Hematopoietic multipotent progenitor cell (in vitro differentiated cells): ENCODE data around the gene CALML5. TPM values are rescaled to one million over a fixed set of nuclear protein-coding genes. Genes with fewer than 3 reads are reported as not detected.

Experiments used
- DNase-seq, 3 donors: peaks; one replicate each; pipeline ENCODE4 v3.0.0-alpha.2; 2011 to 2015; ENCODE audit warnings: low read depth in 2 of 3, low spot score in 2 of 3
- total RNA-seq: library from RNA; depleted of rRNA; stranded (reverse); fragments of >200 nt; gene quantifications from one replicate; pipeline ENCODE4 v1.2.3, GENCODE V29; 2012

Gene CALML5
- total RNA-seq, 1 donor = not detected

DNA sequence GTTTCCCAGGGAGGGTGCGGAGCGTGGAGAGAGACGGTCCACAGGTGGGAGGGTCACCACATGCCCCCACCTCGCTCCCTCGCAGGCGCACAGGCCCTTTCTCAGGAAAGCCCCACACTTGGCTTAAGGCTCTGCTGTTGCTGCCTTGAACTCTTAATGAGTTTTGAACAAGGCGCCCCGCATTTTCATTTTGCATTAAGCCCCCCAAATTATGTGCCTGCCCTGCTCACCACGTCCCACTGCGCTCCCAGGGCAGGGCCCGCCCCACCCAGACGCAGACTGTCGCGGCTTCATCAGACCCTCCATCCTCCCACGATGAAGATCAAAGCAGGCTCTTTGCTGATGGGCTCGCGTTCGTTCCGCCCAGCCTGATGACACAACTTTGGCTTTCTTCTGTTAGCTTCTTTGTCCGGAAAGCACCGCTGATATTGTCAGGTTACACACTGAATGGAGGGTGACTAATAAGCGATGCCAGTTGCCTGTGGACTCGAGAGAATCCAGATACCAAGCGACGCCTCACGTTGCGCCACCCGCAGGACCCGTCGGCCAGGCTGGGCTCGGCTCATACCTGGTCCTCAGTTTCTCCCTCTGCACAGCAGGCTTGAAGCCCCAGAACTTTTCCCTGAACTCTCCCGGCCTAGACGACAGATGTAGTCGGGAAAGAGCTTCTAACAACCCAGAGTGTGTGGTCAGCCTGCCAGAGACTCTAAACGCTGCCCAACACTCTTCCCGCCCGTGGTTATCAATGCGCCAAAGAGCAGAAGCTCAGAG, 34.9 kb upstream of the CALML5 start:
- no peak for DNase-seq

- no peak for DNase-seq
These were observed 33.8 kb upstream of the CALML5 start for GRCh38 chr10:5533098-5533731.

DNA sequence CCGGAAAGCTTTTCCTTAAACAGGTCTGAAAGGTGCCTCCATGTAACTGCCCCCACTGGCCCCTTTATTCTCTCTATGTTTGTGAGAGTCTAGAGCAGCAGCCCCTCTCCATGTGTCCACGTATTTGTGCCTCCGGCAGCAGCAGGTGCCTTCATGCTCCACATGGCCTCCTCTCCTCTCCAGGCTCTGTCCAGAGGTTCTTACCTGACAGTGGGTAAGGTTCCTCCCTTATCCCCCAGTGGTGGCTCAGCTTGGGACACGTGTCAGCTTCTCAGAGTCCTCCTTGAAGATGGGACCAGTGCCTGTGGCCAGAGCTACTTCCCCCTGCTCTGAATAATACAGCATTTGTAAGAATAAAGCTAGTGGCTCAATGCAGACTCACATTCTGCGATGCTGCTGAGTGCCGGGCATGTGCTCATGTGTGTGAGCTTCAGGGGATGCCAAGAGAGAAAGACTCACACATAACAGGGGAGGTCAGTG, 33.3 kb upstream of the CALML5 start:
- no peak for DNase-seq

GRCh38 chr10:5532307-5532605, 32.9 kb upstream of the CALML5 start:
- DNase-seq = no peak

DNA sequence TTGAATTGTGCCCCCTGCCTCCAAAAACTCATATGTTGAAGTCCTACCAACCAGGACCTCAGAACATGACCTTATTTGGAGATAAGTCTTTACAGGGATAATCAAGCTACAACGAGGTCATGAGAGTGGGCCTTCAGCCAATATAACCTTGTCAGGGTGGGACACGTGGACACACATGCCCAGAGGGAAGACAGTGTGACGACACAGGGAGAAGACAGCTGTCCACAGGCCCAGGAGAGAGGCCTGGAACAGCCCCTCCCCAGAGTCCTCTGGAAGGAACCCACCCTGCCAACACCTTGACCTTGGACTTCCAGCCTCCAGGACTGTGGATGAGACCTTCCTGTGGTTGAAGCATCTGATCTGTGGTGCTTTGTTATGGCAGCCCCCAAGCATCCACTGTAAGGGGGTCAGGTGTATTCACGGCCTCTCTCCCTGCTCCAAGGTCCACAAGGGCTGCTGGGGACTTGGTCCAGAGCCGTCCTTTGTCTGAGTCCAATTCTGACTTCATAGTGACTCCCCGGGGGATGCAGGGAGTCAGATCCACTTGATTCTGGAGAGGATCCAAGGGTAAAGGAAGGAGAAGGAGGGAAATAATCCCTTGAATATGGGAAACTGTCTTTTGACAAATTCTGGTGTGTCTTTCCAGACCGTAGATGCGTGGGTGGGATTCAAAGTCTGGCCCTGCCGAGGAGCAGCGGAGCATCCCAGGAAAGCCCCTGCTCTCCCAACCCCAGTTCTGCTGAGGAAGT, 32.4 kb upstream of the CALML5 start:
- no peak for DNase-seq

DNA sequence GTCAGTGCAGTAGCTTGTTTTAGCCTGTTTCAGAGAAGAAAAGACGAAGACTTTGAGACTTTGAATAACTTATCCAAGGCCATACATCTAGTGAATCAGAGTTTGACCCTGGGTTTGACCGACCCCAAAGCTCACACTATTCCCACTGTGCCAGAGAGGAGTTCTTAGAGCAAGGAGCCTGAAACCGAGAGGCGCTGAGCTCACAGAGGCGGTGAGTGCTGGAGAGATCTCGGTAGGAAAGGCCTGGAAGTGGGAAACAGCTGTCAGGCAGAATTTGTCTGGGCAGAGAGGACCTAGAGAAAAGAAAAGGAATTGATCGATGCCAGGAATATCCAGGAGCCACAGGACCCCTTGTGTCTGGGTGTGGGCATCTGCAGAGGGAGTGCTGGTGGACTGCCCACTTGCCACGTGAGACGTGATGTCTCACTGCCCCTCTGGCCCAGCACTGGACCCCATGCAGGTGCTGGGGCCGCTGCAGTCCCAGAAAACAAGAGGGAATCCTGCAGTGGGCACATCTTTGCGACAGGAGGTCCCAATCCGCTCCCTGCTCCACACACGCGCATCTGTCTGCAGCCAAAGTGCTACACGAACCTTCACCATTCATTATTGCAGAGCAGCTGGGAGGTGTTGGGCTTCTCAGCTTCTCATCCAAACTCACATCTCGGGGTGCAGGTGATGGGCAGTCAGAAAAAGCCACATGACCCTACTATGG, 31.6 kb upstream of the CALML5 start:
- no peak for DNase-seq

- no peak for DNase-seq
These were observed 31.0 kb upstream of the CALML5 start for GRCh38 chr10:5530412-5530806.

- DNase-seq = no peak
These were observed 30.5 kb upstream of the CALML5 start for GRCh38 chr10:5529702-5530411.

GRCh38 chr10:5528989-5529701, 29.8 kb upstream of the CALML5 start:
- no peak for DNase-seq

DNA sequence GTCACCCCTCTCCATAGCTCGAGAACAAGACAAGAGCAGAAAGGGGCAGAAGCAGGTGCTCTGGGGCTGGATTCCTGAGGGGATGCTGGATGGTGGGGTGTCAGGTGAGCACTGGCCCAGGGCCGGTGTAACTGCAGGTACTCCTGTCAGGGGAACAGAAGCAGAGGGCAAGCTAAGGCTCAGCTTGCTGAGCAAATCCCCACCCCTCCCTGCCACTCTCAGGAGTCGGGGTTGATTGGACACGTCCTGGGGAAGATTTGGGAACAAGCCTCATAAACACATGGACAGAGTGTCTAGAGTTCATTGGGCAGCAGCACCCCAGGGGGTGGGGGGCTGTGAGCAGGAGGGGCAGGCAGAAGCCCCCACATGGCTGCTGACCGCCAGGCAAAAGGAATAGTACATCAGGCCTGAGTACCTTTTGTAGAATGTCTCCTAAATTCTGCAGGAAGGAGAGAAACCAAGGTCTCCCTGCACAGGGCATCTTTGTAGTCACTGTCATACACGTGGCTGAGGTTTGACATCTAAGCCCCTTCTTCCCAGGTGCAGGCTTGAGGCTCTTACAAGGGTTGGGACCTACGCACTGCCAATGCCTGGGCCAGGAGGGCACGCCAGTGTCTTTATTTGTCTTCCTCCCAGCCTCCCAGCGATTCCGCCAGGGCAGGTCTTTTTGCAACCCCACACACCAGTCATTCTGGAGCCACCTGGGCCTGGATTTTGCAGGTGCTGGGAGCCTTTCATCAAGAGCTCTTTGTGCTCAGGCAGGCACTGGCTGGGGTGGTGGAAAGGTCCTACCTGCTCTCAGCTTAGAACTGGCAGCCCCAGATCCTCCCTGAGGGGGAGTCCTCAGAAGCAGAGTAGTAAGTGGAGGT, 28.2 kb upstream of the CALML5 start:
- no peak for DNase-seq

DNA sequence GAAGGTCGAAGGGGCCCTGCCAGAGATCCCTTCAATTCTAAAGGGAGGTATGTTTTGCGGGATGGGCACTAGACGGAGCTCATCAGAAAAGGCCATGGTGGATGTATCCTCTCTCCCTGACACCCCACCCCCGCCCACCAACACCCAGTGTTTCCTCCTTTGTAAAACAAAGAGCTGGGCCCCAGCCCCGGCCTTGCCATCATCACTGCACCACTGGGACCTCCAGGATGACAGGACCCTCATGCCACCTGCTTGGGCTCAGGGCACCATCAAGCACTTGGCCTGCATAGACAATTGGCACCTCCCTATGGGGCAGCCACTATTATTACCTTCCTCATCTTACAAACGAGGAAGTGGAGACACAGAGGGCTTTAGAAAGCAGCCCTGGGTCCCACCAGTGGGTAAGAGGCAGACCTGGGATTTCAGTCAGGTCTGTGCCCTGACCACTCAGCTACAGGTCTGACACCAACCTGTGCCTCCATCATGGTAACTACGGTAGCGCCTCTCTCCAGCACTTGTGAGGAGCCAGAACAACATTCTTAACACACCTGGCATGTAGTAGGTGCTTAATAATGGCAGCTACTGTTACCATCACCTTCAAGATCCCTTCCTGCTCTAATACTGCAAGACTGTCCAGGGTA, 27.4 kb upstream of the CALML5 start:
- DNase-seq = no peak

DNA sequence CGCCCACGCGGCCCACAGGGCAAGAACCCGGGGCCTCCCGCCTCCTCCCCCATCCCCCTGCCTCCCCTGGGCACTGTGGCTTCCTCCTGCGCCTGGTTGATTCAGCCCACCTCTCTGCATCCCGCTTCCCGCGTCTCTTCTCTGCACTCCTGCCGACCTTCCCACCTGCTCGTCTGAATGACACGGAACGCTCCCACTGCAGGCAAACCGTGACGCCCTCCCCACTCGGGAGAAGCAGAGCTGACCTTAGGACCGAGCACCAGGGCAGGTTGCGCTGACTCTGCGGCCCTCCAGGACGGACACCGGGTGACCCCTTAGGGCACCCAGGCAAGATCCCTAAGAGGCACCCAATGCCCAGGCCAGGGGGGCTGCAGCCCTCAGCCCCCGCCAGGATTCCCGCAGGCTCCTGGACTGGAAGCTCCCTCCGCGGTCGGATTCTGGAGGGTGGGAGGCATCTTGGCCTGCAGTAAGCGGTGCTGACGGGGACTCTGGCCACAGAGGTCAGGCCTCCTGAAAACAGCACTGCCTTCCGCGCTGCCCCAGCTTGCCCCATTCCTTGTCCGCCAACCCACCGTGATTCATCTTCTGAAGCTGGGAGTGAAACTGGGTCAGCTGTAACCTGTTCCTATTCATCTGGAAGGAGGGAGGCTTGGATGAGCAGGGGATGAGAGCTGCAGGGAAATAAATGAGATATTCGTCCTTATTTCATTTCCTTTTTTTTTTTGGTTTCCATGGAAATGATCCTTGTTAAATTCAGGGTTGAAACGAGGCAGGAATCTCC, 26.4 kb upstream of the CALML5 start:
- DNase-seq = no peak

- no peak for DNase-seq
These were observed 25.5 kb upstream of the CALML5 start, which contains the start of gene CALML3 for GRCh38 chr10:5524641-5525560. Gene CALML3 (plus strand): TSS chr10:5524961. CDS start chr10:5525086, 125 bp downstream.

GRCh38 chr10:5523796-5524574, 24.6 kb upstream of the CALML5 start:
- DNase-seq = no peak

GRCh38 chr10:5522913-5523560, 23.7 kb upstream of the CALML5 start:
- no peak for DNase-seq
